WTC11 (cell line): ENCODE measurements around the gene PGAP3. TPM values are rescaled to one million over a fixed set of nuclear protein-coding genes. Genes with fewer than 3 reads are reported as not detected.
"Not testable (repeated sequence)": the region's sequence is repeated elsewhere in the genome, so short reads cannot be mapped to it uniquely, and the experiment has no call there.

Experiments
- ATAC-seq: fragments of 200-7000 bp; cut with Tn5 transposase; 2 replicates; pipeline ENCODE4 v1.10.0; 2021; ENCODE audit warnings: mild to moderate bottlenecking, moderate library complexity
- CTCF ChIA-PET: fragments of 300-600 bp; sonication (Branson Sonifier 250); formaldehyde crosslinking; loops from one replicate; lab custom pipeline; 2021; ENCODE audit warnings: antibody characterized with exemption; lab: Charles Lee
- POLR2A ChIA-PET: fragments of 350-600 bp; sonication (Branson Sonifier 250); formaldehyde crosslinking; loops from one replicate; lab custom pipeline; 2021; ENCODE audit warnings: antibody characterized with exemption; lab: Charles Lee
- DNase-seq: peaks from one replicate; pipeline ENCODE4 v3.0.0; 2021; ENCODE audit warnings: low spot score
- H3K27ac Mint-ChIP-seq: 2 replicates; pipeline ENCODE4 v1.8.0; 2021; ENCODE audit warnings: mixed read lengths
- H3K27me3 Mint-ChIP-seq: 2 replicates; pipeline ENCODE4 v1.8.0; 2021; ENCODE audit warnings: low read depth, mild to moderate bottlenecking, moderate library complexity, mixed read lengths
- H3K36me3 Mint-ChIP-seq: 2 replicates; pipeline ENCODE4 v1.8.0; 2021; ENCODE audit warnings: mixed read lengths
- H3K4me1 Mint-ChIP-seq: 2 replicates; pipeline ENCODE4 v1.8.0; 2022; ENCODE audit warnings: mixed read lengths
- H3K4me3 Mint-ChIP-seq: 2 replicates; pipeline ENCODE4 v1.8.0; 2021; ENCODE audit warnings: mild to moderate bottlenecking, moderate library complexity, mixed read lengths
- H3K9me3 Mint-ChIP-seq: 2 replicates; pipeline ENCODE4 v1.8.0; 2021; ENCODE audit warnings: mixed read lengths
- ATF2 ChIP-seq: sonication (generic); formaldehyde crosslinking; IDR thresholded peaks from 2 replicates; pipeline ENCODE4 v1.8.1; 2022; ENCODE audit warnings: low read depth, missing genetic modification reagents, borderline replicate concordance
- CTCF ChIP-seq: fragments of 200-600 bp; IDR thresholded peaks from 2 replicates; pipeline ENCODE4 v1.8.0; 2022; ENCODE audit warnings: antibody characterized with exemption
- E2F1 ChIP-seq: sonication (generic); formaldehyde crosslinking; IDR thresholded peaks from 2 replicates; pipeline ENCODE4 v1.8.0; 2022; ENCODE audit warnings: mild to moderate bottlenecking, missing genetic modification reagents
- E2F5 ChIP-seq: sonication (generic); formaldehyde crosslinking; IDR thresholded peaks from 2 replicates; pipeline ENCODE4 v1.8.1; 2022; ENCODE audit warnings: mild to moderate bottlenecking, moderate library complexity, missing genetic modification reagents
- ELF4 ChIP-seq: sonication (generic); formaldehyde crosslinking; IDR thresholded peaks from 2 replicates; pipeline ENCODE4 v1.8.1; 2022; ENCODE audit warnings: low read depth, mild to moderate bottlenecking, moderate library complexity, missing genetic modification reagents
- IRF2 ChIP-seq: sonication (generic); formaldehyde crosslinking; IDR thresholded peaks from 2 replicates; pipeline ENCODE4 v1.8.0; 2022; ENCODE audit warnings: low read depth, missing genetic modification reagents, borderline replicate concordance
- KAT7 ChIP-seq: sonication (generic); formaldehyde crosslinking; IDR thresholded peaks from 2 replicates; pipeline ENCODE4 v1.8.1; 2023; ENCODE audit warnings: missing genetic modification reagents, mild to moderate bottlenecking, borderline replicate concordance
- MXD4 ChIP-seq: fragments of 250-450 bp; sonication (Bioruptor Pico); IDR thresholded peaks from 2 replicates; pipeline ENCODE4 v1.8.0; 2021; ENCODE audit warnings: mild to moderate bottlenecking, moderate library complexity, borderline replicate concordance
- NFATC4 ChIP-seq: fragments of 250-450 bp; sonication (Bioruptor Pico); IDR thresholded peaks from 2 replicates; pipeline ENCODE4 v1.9.0; 2021; ENCODE audit warnings: mild to moderate bottlenecking
- NFYB ChIP-seq: sonication (generic); formaldehyde crosslinking; conservative IDR thresholded peaks from 2 replicates; pipeline ENCODE4 v1.8.0; 2022; ENCODE audit warnings: low read depth, missing genetic modification reagents
- SOX15 ChIP-seq: fragments of 250-450 bp; sonication (Bioruptor Pico); IDR thresholded peaks from 2 replicates; pipeline ENCODE4 v1.9.0; 2021; ENCODE audit warnings: mild to moderate bottlenecking
- STAT6 ChIP-seq: sonication (generic); formaldehyde crosslinking; conservative IDR thresholded peaks from 2 replicates; pipeline ENCODE4 v1.8.1; 2023; ENCODE audit warnings: mild to moderate bottlenecking, low read depth, missing genetic modification reagents, moderate library complexity
- ZNF281 ChIP-seq: sonication (generic); formaldehyde crosslinking; IDR thresholded peaks from 2 replicates; pipeline ENCODE4 v1.8.0; 2023; ENCODE audit warnings: mild to moderate bottlenecking, missing genetic modification reagents
- ZNF396 ChIP-seq: fragments of 250-450 bp; sonication (Bioruptor Pico); IDR thresholded peaks from 2 replicates; pipeline ENCODE4 v1.8.0; 2021; ENCODE audit warnings: mild to moderate bottlenecking, moderate library complexity, borderline replicate concordance
- ZNF416 ChIP-seq: fragments of 250-450 bp; sonication (Bioruptor Pico); IDR thresholded peaks from 2 replicates; pipeline ENCODE4 v1.9.0; 2021; ENCODE audit warnings: mild to moderate bottlenecking, inconsistent platforms
- ZNF423 ChIP-seq: fragments of 250-450 bp; sonication (Bioruptor Pico); IDR thresholded peaks from 2 replicates; pipeline ENCODE4 v2.1.2; 2022; ENCODE audit warnings: mild to moderate bottlenecking, moderate library complexity
- ZNF671 ChIP-seq: fragments of 250-450 bp; sonication (Bioruptor Pico); IDR thresholded peaks from 2 replicates; pipeline ENCODE4 v1.8.0; 2021; ENCODE audit warnings: mild to moderate bottlenecking
- total RNA-seq: library from RNA; stranded (reverse); gene quantifications from 3 replicates; pipeline ENCODE4 v1.2.3, GENCODE V29; 2021

PGAP3 gene
- total RNA-seq, 1 experiment from 2014 or later = 24.9 TPM

GRCh38 chr17:39699157-39699817 is 11.4 kb upstream of the PGAP3 start:
- not testable (repeated sequence) for H3K36me3 Mint-ChIP-seq, H3K27me3 Mint-ChIP-seq, ATAC-seq
- peak overlapping the region; percentile 96 for H3K27ac Mint-ChIP-seq
- TF ChIP-seq E2F5 = 0 out of 2 replicates have a peak, but pooled peaks have one; percentile 22
- TF ChIP-seq, all 79 proteins: peak for 1; not testable (repeated sequence) for 78
- Mint-ChIP-seq H3K4me1 (peaks cover 73% of the 10 kb centered on the region), H3K4me3 (peak overlapping the region; percentile 95)
- ChIA-PET POLR2A (interaction anchor here (0.6 to 1.6 kb wide), 6 partner anchors 11 to 72 kb away, joined by 4 to 25 read pairs (median 6); partner anchors contain the start of genes MIEN1 and PGAP3), CTCF (interaction anchor here (0.9 to 7.9 kb wide), 20 partner anchors 11 to 152 kb away, joined by 3 to 77 read pairs (median 5); partner anchors contain the start of genes MIEN1 and PGAP3)
- H3K9me3 Mint-ChIP-seq, DNase-seq: not testable (repeated sequence)

GRCh38 chr17:39697961-39698360 is 10.1 kb upstream of the PGAP3 start:
- POLR2A ChIA-PET = no interaction called here
- Mint-ChIP-seq H3K27ac (no peak overlapping the region), H3K27me3 (no peaks in the 10 kb centered on the region), H3K9me3 (no peaks in the 10 kb centered on the region)
- TF ChIP-seq CTCF = no peak
- no peak for TF ChIP-seq ZNF416 (CRISPR knock-in tag)
- no peak for TF ChIP-seq STAT6 (CRISPR knock-in tag)
- TF ChIP-seq ATF2 = no peak
- TF ChIP-seq KAT7 (CRISPR knock-in tag) = no peak
- TF ChIP-seq NFYB = no peak
- TF ChIP-seq ZNF396 (CRISPR knock-in tag) = no peak
- TF ChIP-seq, all 79 proteins: peak for 0
- no peak overlapping the region for H3K4me3 Mint-ChIP-seq
- peaks cover 3% of the 10 kb centered on the region; the same call in 1 of the 2 replicates for H3K36me3 Mint-ChIP-seq
- peaks cover 65% of the 10 kb centered on the region for H3K4me1 Mint-ChIP-seq
- ATAC-seq (no peak), DNase-seq (no peak)
- CTCF ChIA-PET = interaction anchor here (0.7 to 3.7 kb wide), 2 partner anchors 45 to 76 kb away, joined by 6 to 22 read pairs; no protein-coding TSS in a partner anchor

- H3K9me3 Mint-ChIP-seq = no peaks in the 10 kb centered on the region
- TF ChIP-seq ZNF671 (CRISPR knock-in tag) (no peak), ZNF423 (CRISPR knock-in tag) (no peak), MXD4 (CRISPR knock-in tag) (no peak), IRF2 (CRISPR knock-in tag) (no peak), ELF4 (no peak), E2F1 (CRISPR knock-in tag) (no peak), ZNF281 (CRISPR knock-in tag) (no peak), SOX15 (CRISPR knock-in tag) (no peak), NFATC4 (CRISPR knock-in tag) (no peak), ZNF416 (CRISPR knock-in tag) (no peak)
These were observed 8.9 kb upstream of the PGAP3 start for GRCh38 chr17:39696731-39697130.

More at GRCh38 chr17:39696731-39697130, 8.9 kb upstream of the PGAP3 start:
- POLR2A ChIA-PET = interaction anchor here (1.3 to 1.8 kb wide), 3 partner anchors 9 to 43 kb away, joined by 4 to 10 read pairs (median 5); partner anchors contain the start of genes MIEN1 and PGAP3
- ATAC-seq (no peak), DNase-seq (no peak)
- Mint-ChIP-seq H3K4me3 (peak overlapping the region; percentile 16; the same call in 1 of the 2 replicates), H3K27me3 (no peaks in the 10 kb centered on the region), H3K4me1 (peaks cover 56% of the 10 kb centered on the region), H3K27ac (peak overlapping the region; percentile 88), H3K36me3 (no peaks in the 10 kb centered on the region)
- CTCF ChIA-PET = interaction anchor here (0.7 to 3.7 kb wide), 17 partner anchors 8 to 149 kb away, joined by 3 to 29 read pairs (median 6); partner anchors contain the start of genes MIEN1, PGAP3, PNMT and PPP1R1B
